Loucy (cell line): ENCODE data around the gene TNS3.

Experiments
- H2AFZ ChIP-seq: fragments of 200-600 bp; sonication (generic); 2 replicates; pipeline ENCODE4 v1.6.0; 2016; ENCODE audit warnings: antibody characterized with exemption, mild to moderate bottlenecking, low read length, moderate library complexity
- H3F3A ChIP-seq: fragments of 200-600 bp; 2 replicates; pipeline ENCODE4 v1.6.0; 2016; ENCODE audit warnings: antibody characterized with exemption, low read depth, mild to moderate bottlenecking
- H3K27me3 ChIP-seq: fragments of 200-600 bp; sonication (generic); 2 replicates; pipeline ENCODE4 v1.6.1; 2014; ENCODE audit warnings: low read length, mild to moderate bottlenecking; ENCODE audit not compliant: insufficient read depth, poor library complexity, severe bottlenecking
- H3K36me3 ChIP-seq: fragments of 200-600 bp; sonication (generic); 2 replicates; pipeline ENCODE4 v1.6.1; 2016; ENCODE audit warnings: low read length; ENCODE audit not compliant: insufficient read depth
- H3K4me1 ChIP-seq: fragments of 200-600 bp; sonication (generic); 2 replicates; pipeline ENCODE4 v1.5.1; 2014; ENCODE audit warnings: low read length, mild to moderate bottlenecking; ENCODE audit not compliant: insufficient read depth, poor library complexity, severe bottlenecking
- H3K4me2 ChIP-seq: fragments of 200-600 bp; sonication (generic); 2 replicates; pipeline ENCODE4 v1.6.0; 2014; ENCODE audit warnings: antibody characterized with exemption, low read length, low read depth, mild to moderate bottlenecking; ENCODE audit not compliant: poor library complexity, severe bottlenecking
- H3K4me3 ChIP-seq: fragments of 200-600 bp; sonication (generic); 2 replicates; pipeline ENCODE4 v1.5.1; 2014; ENCODE audit warnings: low read length, mild to moderate bottlenecking, mixed read lengths; ENCODE audit not compliant: poor library complexity, severe bottlenecking
- H3K79me2 ChIP-seq: fragments of 200-600 bp; sonication (generic); 2 replicates; pipeline ENCODE4 v1.6.1; 2014; ENCODE audit warnings: low read length; ENCODE audit not compliant: insufficient read depth
- H3K9ac ChIP-seq: fragments of 200-600 bp; sonication (generic); 2 replicates; pipeline ENCODE4 v1.6.0; 2014; ENCODE audit warnings: mild to moderate bottlenecking, low read depth, low read length, moderate library complexity; ENCODE audit not compliant: poor library complexity, severe bottlenecking
- H3K9me2 ChIP-seq: fragments of 200-600 bp; sonication (generic); replicated peaks from 2 replicates; pipeline ENCODE4 v1.6.1; 2016; ENCODE audit warnings: low read depth, low read length, mixed read lengths
- H3K9me3 ChIP-seq: fragments of 200-600 bp; sonication (generic); 2 replicates; pipeline ENCODE4 v1.6.1; 2014; ENCODE audit warnings: mild to moderate bottlenecking, antibody characterized with exemption, low read length, low read depth; ENCODE audit not compliant: insufficient read depth
- H4K20me1 ChIP-seq: fragments of 200-600 bp; sonication (generic); 2 replicates; pipeline ENCODE4 v1.6.0; 2014; ENCODE audit warnings: antibody characterized with exemption, low read length, mild to moderate bottlenecking; ENCODE audit not compliant: insufficient read depth, poor library complexity, severe bottlenecking
- EZH2phosphoT487 ChIP-seq: fragments of 200-600 bp; IDR thresholded peaks from 2 replicates; pipeline ENCODE4 v1.6.1; 2018; ENCODE audit warnings: antibody characterized with exemption, mild to moderate bottlenecking, moderate library complexity, borderline replicate concordance
- TF ChIP-seq, protein P1 (sequence below): fragments of 200-600 bp; sonication (generic); conservative IDR thresholded peaks from 2 replicates; pipeline ENCODE4 v1.5.1; 2014; ENCODE audit warnings: mild to moderate bottlenecking, antibody characterized with exemption, low read length

TNS3 gene

GRCh38 chr7:47529405-47529804 is 52.5 kb downstream of the TNS3 start:
- no peaks in the 10 kb centered on the region for H3K4me1 ChIP-seq
- no peak overlapping the region for H3K9ac ChIP-seq
- H3K9me2 ChIP-seq: no peaks in the 10 kb centered on the region
- H3K79me2 ChIP-seq: no peaks in the 10 kb centered on the region
- H3K36me3 ChIP-seq: no peaks in the 10 kb centered on the region
- no peaks in the 10 kb centered on the region; the same call in 1 of the 2 replicates for H3K9me3 ChIP-seq
- H3K27me3 ChIP-seq: no peaks in the 10 kb centered on the region
- H2AFZ ChIP-seq: no peak overlapping the region
- TF ChIP-seq EZH2phosphoT487: no peak
- TF ChIP-seq, protein P1, sequence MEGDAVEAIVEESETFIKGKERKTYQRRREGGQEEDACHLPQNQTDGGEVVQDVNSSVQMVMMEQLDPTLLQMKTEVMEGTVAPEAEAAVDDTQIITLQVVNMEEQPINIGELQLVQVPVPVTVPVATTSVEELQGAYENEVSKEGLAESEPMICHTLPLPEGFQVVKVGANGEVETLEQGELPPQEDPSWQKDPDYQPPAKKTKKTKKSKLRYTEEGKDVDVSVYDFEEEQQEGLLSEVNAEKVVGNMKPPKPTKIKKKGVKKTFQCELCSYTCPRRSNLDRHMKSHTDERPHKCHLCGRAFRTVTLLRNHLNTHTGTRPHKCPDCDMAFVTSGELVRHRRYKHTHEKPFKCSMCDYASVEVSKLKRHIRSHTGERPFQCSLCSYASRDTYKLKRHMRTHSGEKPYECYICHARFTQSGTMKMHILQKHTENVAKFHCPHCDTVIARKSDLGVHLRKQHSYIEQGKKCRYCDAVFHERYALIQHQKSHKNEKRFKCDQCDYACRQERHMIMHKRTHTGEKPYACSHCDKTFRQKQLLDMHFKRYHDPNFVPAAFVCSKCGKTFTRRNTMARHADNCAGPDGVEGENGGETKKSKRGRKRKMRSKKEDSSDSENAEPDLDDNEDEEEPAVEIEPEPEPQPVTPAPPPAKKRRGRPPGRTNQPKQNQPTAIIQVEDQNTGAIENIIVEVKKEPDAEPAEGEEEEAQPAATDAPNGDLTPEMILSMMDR: no peak
- H3F3A ChIP-seq: no peaks in the 10 kb centered on the region
- H3K4me3 ChIP-seq: no peak overlapping the region
- no peaks in the 10 kb centered on the region for H4K20me1 ChIP-seq
- H3K4me2 ChIP-seq: no peak overlapping the region

- H3K9me2 ChIP-seq: no peaks in the 10 kb centered on the region
- no peak overlapping the region for H3K4me3 ChIP-seq
- H3K4me1 ChIP-seq: no peaks in the 10 kb centered on the region
- no peaks in the 10 kb centered on the region; the same call in 1 of the 2 replicates for H3K9me3 ChIP-seq
- H3K4me2 ChIP-seq: no peak overlapping the region
- no peaks in the 10 kb centered on the region for H3K36me3 ChIP-seq
- TF ChIP-seq, protein P1: no peak
- no peak for TF ChIP-seq EZH2phosphoT487
- no peaks in the 10 kb centered on the region for H3K79me2 ChIP-seq
- H2AFZ ChIP-seq: no peak overlapping the region
- H3K27me3 ChIP-seq: no peaks in the 10 kb centered on the region
- no peaks in the 10 kb centered on the region for H3F3A ChIP-seq
- no peaks in the 10 kb centered on the region for H4K20me1 ChIP-seq
- no peak overlapping the region for H3K9ac ChIP-seq
These were observed 53.4 kb downstream of the TNS3 start for GRCh38 chr7:47528471-47528870.

- Histone ChIP-seq H2AFZ (no peak overlapping the region), H3K4me1 (no peaks in the 10 kb centered on the region), H3K9ac (no peak overlapping the region), H3K36me3 (no peaks in the 10 kb centered on the region), H3F3A (no peaks in the 10 kb centered on the region), H3K79me2 (no peaks in the 10 kb centered on the region), H3K27me3 (no peaks in the 10 kb centered on the region), H3K9me3 (no peaks in the 10 kb centered on the region; the same call in 1 of the 2 replicates), H3K9me2 (no peaks in the 10 kb centered on the region), H3K4me2 (no peak overlapping the region), H3K4me3 (no peak overlapping the region), H4K20me1 (no peaks in the 10 kb centered on the region)
- TF ChIP-seq, protein P1: no peak
- no peak for TF ChIP-seq EZH2phosphoT487
These were observed 55.4 kb downstream of the TNS3 start for GRCh38 chr7:47526466-47526865.
